ENCODE data around the gene SIX2. TPM values are rescaled to one million over a fixed set of nuclear protein-coding genes. Genes with fewer than 3 reads are reported as not detected.

The SIX2 gene
- total and polyA plus RNA-seq, 2 of the 8 experiments (the other 6 are each of a cell fraction or from before 2014, with no cell fraction given): 0.47 to 1.0 TPM

DNA sequence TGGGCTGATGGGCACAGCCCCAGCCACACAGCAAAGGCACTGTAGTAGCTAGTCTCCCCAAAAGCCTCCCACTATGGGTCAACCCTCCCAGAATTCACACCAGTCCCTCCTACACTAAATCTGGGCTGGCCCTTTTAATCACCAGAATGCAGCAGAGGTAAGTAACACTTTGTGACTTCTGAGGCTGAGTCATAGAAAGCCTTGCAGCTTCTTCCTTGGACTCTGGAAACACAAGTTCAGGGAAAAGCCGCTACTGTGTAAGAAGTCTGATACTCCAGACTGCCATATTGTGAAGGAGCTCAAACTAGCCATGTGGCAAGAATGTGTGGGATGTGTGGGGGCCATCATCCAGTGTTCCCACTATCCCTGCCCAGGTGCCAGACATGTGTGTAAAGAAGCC lies 19.0 kb upstream of the SIX2 start (continued):
- TF ChIP-seq CTCF (IDR thresholded peaks at IDR 0.05; ENCODE audit: control extremely low read depth in 1 of 3, insufficient read depth in 1 of 3, low read depth in 1 of 3, low read length in 3 of 3): no peak
- no peak for TF ChIP-seq GABPA (IDR thresholded peaks at IDR 0.05; ENCODE audit: borderline replicate concordance, insufficient read depth, low read length)
- TF ChIP-seq BCL11A (IDR thresholded peaks at IDR 0.05; ENCODE audit: low read depth in 2 of 2, low read length in 2 of 2): no peak
